ENCODE measurements around the gene OSBPL8.

The OSBPL8 gene

GRCh38 chr12:76559400-76560085 is at the start of gene OSBPL8:
OSBPL8 (minus strand) TSS chr12:76559771; CDS start chr12:76487551, 72,220 bp downstream.
- peak; percentile 55 for DNase-seq

- DNase-seq: no peak
Observed at GRCh38 chr12:76608070-76608469, 48.5 kb upstream of the OSBPL8 start.

GRCh38 chr12:76595056-76595455 is 35.5 kb upstream of the OSBPL8 start:
- DNase-seq: no peak

- DNase-seq: no peak
Observed at GRCh38 chr12:76591476-76591875, 31.9 kb upstream of the OSBPL8 start.

GRCh38 chr12:76590131-76590530 is 30.6 kb upstream of the OSBPL8 start:
- no peak for DNase-seq

- DNase-seq: no peak
Observed at GRCh38 chr12:76588881-76589565, 29.5 kb upstream of the OSBPL8 start.

GRCh38 chr12:76587428-76588178 is 28.0 kb upstream of the OSBPL8 start:
- DNase-seq: no peak

GRCh38 chr12:76586764-76587395 is 27.3 kb upstream of the OSBPL8 start:
- peak; percentile 11 for DNase-seq

GRCh38 chr12:76583301-76583700 is 23.7 kb upstream of the OSBPL8 start:
- no peak for DNase-seq

- no peak for DNase-seq
Observed at GRCh38 chr12:76573840-76574373, 14.3 kb upstream of the OSBPL8 start.

GRCh38 chr12:76571256-76571655 is 11.7 kb upstream of the OSBPL8 start:
- no peak for DNase-seq

- DNase-seq: no peak
Observed at GRCh38 chr12:76569685-76570604, 10.4 kb upstream of the OSBPL8 start.

GRCh38 chr12:76568888-76569551 is 9.4 kb upstream of the OSBPL8 start:
- DNase-seq: no peak

GRCh38 chr12:76568130-76568529 is 8.6 kb upstream of the OSBPL8 start:
- DNase-seq: no peak

- DNase-seq: no peak
Observed at GRCh38 chr12:76563061-76563460, 3.5 kb upstream of the OSBPL8 start.

GRCh38 chr12:76562130-76562529 is 2.6 kb upstream of the OSBPL8 start:
- DNase-seq: no peak

- no peak for DNase-seq
Observed at GRCh38 chr12:76560086-76560491, 518 bp upstream of the OSBPL8 start.

GRCh38 chr12:76558684-76559399 is 729 bp downstream of the OSBPL8 start:
- no peak for DNase-seq

- no peak for DNase-seq
Observed at GRCh38 chr12:76556368-76556767, 3.2 kb downstream of the OSBPL8 start.

GRCh38 chr12:76555797-76556196 is 3.8 kb downstream of the OSBPL8 start:
- DNase-seq: no peak
